ENCODE measurements around the gene S100A7A.
A peak's percentile ranks its signal among the peaks of the same experiment; 100 is the strongest.
"Not testable (repeated sequence)": the region's sequence is repeated elsewhere in the genome, so short reads cannot be mapped to it uniquely, and the experiment has no call there.

Gene S100A7A

DNA sequence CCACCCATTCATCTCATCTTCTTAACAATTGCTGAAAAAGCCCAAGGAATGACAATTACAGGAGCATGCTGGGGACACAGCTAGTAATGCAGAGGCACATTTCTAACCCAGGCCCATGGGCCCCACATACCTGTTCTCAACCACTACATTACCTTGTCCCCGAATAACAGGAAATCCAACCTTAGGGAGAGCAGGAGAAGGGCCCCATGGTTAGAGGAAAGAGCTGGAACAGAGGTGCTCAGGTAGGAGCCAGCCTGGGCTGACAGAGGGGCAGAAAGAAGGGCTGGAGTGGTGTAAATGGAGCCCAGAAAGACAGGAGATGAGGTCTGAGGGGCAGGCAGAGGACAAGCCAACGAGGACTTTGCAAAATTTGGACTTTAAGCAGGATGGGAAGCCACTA lies 14.1 kb upstream of the S100A7A start (continued):
- TF ChIP-seq FEZF1 (tag by site-specific recombination; IDR thresholded peaks at IDR 0.05) (no peak), ZNF658 (tag by site-specific recombination; IDR thresholded peaks at IDR 0.05) (no peak), SCRT1 (tag by site-specific recombination; IDR thresholded peaks at IDR 0.05; ENCODE audit: borderline replicate concordance) (no peak), ZBTB17 (tag by site-specific recombination; IDR thresholded peaks at IDR 0.05) (no peak)

DNA sequence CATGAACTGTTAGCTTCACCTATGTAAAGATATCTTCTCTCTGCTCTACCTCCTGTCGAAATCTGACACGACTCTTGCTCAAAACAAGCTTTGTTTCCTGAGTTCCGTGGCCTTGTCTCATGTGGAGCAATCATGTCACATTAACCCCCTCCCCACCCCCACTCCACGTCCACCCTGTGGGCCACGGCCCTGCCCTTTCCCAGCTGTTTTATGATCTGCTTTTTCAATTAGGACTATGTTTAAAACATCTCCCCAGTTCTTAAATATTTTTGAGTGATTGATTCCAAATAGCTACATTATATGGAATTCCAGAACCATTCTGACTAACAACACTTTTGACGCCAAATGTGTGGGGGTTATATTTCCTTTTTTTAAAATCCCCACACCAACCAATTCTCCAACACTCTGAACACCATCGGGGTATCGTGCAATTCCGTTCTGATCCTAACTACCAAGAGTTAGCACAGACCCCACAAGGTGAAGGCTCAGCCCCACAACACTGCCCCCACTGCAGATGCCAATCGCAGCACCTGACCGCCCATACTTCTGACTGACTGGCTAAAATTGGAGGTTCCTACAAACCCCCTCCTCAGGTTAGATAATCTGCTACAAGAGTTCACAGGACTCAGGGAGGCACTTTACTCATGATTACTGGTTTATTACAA lies 12.8 kb upstream of the S100A7A start:
- TF ChIP-seq GLIS2 (tag by site-specific recombination; IDR thresholded peaks at IDR 0.05) (no peak), ZNF501 (tag by site-specific recombination; IDR thresholded peaks at IDR 0.05) (no peak)
- no peaks in the 10 kb centered on the region for H3K36me3 ChIP-seq (ENCODE audit: control insufficient read depth in 2 of 2, insufficient read depth in 1 of 2, low read length in 2 of 2)
- ChIA-PET CTCF (interaction anchor here (0.6 to 1.0 kb wide), 5 partner anchors 45 to 176 kb away, joined by 3 to 4 read pairs (median 3); no protein-coding TSS in a partner anchor), POLR2A (no interaction called here)
- no peak overlapping the region for H3K27ac ChIP-seq (ENCODE audit: extremely low read depth, low read depth, low read length)
- no peaks in the 10 kb centered on the region for H3K9me3 ChIP-seq (ENCODE audit: control insufficient read depth, insufficient read depth, low read depth, low read length)
- no peak overlapping the region for H3K4me3 ChIP-seq (ENCODE audit: low read depth, low read length)
- no peaks in the 10 kb centered on the region for H3K4me1 ChIP-seq (ENCODE audit: control insufficient read depth, insufficient read depth, low read length)

DNA sequence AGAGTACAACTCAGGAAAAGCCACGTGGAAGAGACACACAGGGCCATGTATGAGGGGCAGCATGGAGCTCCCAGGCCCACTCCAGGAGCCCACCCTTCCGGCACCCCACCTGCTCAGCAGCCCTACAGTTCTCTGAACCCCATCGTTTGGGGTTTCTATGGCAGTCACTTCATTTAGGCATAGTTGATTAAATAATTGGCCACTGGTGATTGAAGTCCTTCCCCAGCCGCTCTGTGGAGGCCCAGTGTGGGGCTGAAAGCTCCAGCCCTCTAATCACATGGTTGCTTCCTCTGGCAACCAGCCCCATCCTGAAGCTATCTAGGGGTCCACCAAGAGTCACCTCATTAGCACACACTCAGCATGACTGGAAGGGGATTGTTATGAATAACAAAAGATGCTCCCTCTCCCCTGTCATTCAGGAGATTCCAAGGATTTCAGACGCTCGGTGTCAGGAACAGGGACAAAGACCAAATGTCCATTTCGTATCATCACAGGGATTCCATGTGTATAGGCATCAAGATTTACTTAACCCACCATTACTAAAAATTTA lies 12.2 kb upstream of the S100A7A start:
- CTCF ChIA-PET, result interaction anchor here (0.7 to 1.3 kb wide), 6 partner anchors 48 to 964 kb away, joined by 3 to 6 read pairs (median 4); no protein-coding TSS in a partner anchor
- H3K9me3 ChIP-seq (ENCODE audit: control insufficient read depth, insufficient read depth, low read depth, low read length), result no peaks in the 10 kb centered on the region
- TF ChIP-seq PRDM1 (tag by site-specific recombination; IDR thresholded peaks at IDR 0.05), result no peak
- no peak for TF ChIP-seq ZXDB (tag by site-specific recombination; IDR thresholded peaks at IDR 0.05)
- TF ChIP-seq SP2 (tag by site-specific recombination; IDR thresholded peaks at IDR 0.05), result no peak
- no peak for TF ChIP-seq ZNF624 (tag by site-specific recombination; IDR thresholded peaks at IDR 0.05)
- no peak for TF ChIP-seq KLF8 (tag by site-specific recombination; IDR thresholded peaks at IDR 0.05)
- no peak for TF ChIP-seq ZNF350 (tag by site-specific recombination; IDR thresholded peaks at IDR 0.05)

DNA sequence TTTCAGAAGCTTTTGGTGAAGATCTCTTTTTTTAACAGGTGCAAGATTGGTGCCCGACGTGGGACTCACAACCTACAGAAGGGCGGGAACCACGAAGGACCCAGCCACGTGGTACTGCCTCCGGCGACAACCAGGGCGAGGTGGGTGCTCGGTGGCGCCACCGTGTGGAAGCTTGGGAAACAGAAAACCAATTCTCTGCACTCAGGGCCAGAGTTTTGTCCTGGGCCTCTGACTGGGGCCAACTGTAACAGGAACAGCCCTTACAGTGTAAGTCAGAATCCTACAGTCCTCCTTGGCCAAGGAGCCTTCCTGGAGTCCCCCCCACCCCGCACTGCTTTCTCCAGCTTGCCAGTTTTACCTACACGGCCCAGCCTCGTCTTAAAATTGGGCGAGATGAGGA lies 11.6 kb upstream of the S100A7A start:
- Histone ChIP-seq H3K4me3 (ENCODE audit: low read depth, low read length) (no peak overlapping the region), H3K9me3 (ENCODE audit: control insufficient read depth, insufficient read depth, low read depth, low read length) (no peaks in the 10 kb centered on the region), H3K36me3 (ENCODE audit: control insufficient read depth in 2 of 2, insufficient read depth in 1 of 2, low read length in 2 of 2) (no peaks in the 10 kb centered on the region), H3K27ac (ENCODE audit: extremely low read depth, low read depth, low read length) (no peak overlapping the region), H3K4me1 (ENCODE audit: control insufficient read depth, insufficient read depth, low read length) (no peaks in the 10 kb centered on the region)
- CTCF ChIA-PET, result interaction anchor here (0.7 to 1.3 kb wide), 4 partner anchors 49 to 964 kb away, joined by 3 to 6 read pairs (median 4); no protein-coding TSS in a partner anchor
- TF ChIP-seq, protein P1, sequence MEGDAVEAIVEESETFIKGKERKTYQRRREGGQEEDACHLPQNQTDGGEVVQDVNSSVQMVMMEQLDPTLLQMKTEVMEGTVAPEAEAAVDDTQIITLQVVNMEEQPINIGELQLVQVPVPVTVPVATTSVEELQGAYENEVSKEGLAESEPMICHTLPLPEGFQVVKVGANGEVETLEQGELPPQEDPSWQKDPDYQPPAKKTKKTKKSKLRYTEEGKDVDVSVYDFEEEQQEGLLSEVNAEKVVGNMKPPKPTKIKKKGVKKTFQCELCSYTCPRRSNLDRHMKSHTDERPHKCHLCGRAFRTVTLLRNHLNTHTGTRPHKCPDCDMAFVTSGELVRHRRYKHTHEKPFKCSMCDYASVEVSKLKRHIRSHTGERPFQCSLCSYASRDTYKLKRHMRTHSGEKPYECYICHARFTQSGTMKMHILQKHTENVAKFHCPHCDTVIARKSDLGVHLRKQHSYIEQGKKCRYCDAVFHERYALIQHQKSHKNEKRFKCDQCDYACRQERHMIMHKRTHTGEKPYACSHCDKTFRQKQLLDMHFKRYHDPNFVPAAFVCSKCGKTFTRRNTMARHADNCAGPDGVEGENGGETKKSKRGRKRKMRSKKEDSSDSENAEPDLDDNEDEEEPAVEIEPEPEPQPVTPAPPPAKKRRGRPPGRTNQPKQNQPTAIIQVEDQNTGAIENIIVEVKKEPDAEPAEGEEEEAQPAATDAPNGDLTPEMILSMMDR (tag by site-specific recombination; IDR thresholded peaks at IDR 0.05), result 0 out of 2 replicates have a peak, but pooled peaks have one; percentile 11
- TF ChIP-seq ZFP69B (tag by site-specific recombination; IDR thresholded peaks at IDR 0.05) (0 out of 2 replicates have a peak, but pooled peaks have one; percentile 40), ZNF335 (tag by site-specific recombination; conservative IDR thresholded peaks at IDR 0.05) (0 out of 2 replicates have a peak, but pooled peaks have one; percentile 19), ZNF155 (tag by site-specific recombination; IDR thresholded peaks at IDR 0.05) (no peak)
- TF ChIP-seq, protein P2, sequence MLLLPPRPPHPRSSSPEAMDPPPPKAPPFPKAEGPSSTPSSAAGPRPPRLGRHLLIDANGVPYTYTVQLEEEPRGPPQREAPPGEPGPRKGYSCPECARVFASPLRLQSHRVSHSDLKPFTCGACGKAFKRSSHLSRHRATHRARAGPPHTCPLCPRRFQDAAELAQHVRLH (tag by site-specific recombination; IDR thresholded peaks at IDR 0.05), result 0 out of 2 replicates have a peak, but pooled peaks have one; percentile 25
- TF ChIP-seq, protein P3, sequence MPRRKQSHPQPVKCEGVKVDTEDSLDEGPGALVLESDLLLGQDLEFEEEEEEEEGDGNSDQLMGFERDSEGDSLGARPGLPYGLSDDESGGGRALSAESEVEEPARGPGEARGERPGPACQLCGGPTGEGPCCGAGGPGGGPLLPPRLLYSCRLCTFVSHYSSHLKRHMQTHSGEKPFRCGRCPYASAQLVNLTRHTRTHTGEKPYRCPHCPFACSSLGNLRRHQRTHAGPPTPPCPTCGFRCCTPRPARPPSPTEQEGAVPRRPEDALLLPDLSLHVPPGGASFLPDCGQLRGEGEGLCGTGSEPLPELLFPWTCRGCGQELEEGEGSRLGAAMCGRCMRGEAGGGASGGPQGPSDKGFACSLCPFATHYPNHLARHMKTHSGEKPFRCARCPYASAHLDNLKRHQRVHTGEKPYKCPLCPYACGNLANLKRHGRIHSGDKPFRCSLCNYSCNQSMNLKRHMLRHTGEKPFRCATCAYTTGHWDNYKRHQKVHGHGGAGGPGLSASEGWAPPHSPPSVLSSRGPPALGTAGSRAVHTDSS (tag by site-specific recombination; IDR thresholded peaks at IDR 0.05), result no peak
- POLR2A ChIA-PET, result no interaction called here

More for the DNA sequence above, 12.2 kb upstream of the S100A7A start:
- Histone ChIP-seq H3K36me3 (ENCODE audit: control insufficient read depth in 2 of 2, insufficient read depth in 1 of 2, low read length in 2 of 2) (no peaks in the 10 kb centered on the region), H3K4me1 (ENCODE audit: control insufficient read depth, insufficient read depth, low read length) (no peaks in the 10 kb centered on the region), H3K27ac (ENCODE audit: extremely low read depth, low read depth, low read length) (no peak overlapping the region), H3K4me3 (ENCODE audit: low read depth, low read length) (no peak overlapping the region)
- POLR2A ChIA-PET, result no interaction called here

DNA sequence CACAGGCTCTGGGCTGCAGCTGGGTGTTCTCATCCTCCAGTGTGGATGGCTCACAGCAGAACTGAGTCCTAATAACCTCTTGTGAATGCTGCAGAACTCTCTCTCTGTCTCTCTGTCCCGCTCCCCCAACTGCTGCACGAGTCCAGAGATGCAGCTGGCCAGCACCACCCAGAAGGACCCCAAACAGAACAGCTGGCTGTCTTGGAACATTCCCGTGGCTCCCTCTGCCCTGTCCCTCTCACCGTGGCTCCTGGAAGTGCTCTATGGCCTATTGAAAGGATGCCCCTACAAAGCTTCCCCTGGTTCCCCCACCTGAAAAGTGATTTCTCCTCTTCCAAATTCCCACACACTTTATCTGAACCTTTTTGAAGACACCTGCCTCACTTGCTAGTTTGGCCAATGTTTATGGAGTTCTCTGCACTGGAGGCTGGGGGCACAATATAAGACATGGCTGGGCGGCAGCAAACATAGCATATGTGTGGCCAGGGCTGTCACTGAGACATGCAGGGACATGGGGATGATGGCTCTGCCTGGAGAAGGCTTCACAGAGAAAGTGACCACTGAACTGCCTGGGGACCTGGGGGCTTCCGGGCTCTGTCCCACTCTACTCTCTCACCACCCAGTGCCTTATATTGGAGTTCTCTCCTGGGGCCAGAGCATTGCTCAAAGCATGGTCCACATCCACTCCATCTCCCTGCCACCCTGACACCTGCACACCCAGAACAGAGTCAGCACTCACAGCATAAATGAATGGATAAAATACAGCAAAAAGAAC lies 10.3 kb upstream of the S100A7A start:
- ChIA-PET POLR2A (interaction anchor here (1.1 kb wide), 1 partner anchor 30 kb away, joined by 3 read pairs; the partner anchor contains the start of gene S100A12), CTCF (interaction anchor here (0.6 kb wide), 1 partner anchor 379 kb away, joined by 3 read pairs; no protein-coding TSS in a partner anchor)
- H3K27ac ChIP-seq (ENCODE audit: extremely low read depth, low read depth, low read length); H3K9me3 ChIP-seq (ENCODE audit: control insufficient read depth, insufficient read depth, low read depth, low read length); H3K36me3 ChIP-seq (ENCODE audit: control insufficient read depth in 2 of 2, insufficient read depth in 1 of 2, low read length in 2 of 2); H3K4me3 ChIP-seq (ENCODE audit: low read depth, low read length); H3K4me1 ChIP-seq (ENCODE audit: control insufficient read depth, insufficient read depth, low read length): not testable (repeated sequence)

DNA sequence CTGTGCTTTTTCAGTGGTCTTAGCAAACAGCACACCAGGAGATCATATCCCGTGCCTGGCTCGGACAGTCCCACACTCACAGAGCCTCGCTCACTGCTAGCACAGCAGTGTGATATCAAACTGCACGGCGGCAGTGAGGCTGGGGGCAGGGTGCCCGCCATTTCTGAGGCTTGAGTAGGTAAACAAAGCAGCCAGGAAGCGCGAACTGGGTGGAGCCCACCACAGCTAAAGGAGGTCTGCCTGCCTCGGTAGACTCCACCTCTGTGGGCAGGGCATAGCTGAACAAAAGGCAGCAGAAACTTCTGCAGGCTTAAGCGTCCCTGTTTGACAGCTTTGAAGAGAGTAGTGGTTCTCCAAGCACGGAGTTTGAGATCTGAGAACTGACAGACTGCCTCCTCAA lies 9.0 kb upstream of the S100A7A start:
- H3K4me1 ChIP-seq (ENCODE audit: control insufficient read depth, insufficient read depth, low read length); H3K36me3 ChIP-seq (ENCODE audit: control insufficient read depth in 2 of 2, insufficient read depth in 1 of 2, low read length in 2 of 2); H3K4me3 ChIP-seq (ENCODE audit: low read depth, low read length); H3K9me3 ChIP-seq (ENCODE audit: control insufficient read depth, insufficient read depth, low read depth, low read length); H3K27ac ChIP-seq (ENCODE audit: extremely low read depth, low read depth, low read length): not testable (repeated sequence)
- ChIA-PET CTCF (interaction anchor here (0.6 to 1.0 kb wide), 2 partner anchors 54 to 753 kb away, joined by 3 to 5 read pairs; no protein-coding TSS in a partner anchor), POLR2A (interaction anchor here (1.1 kb wide), 1 partner anchor 32 kb away, joined by 3 read pairs; the partner anchor contains the start of gene S100A12)

Measured in HEK293 (cell line).